ENCODE data around the gene SFSWAP.
"Not testable (repeated sequence)": the region's sequence is repeated elsewhere in the genome, so short reads cannot be mapped to it uniquely, and the experiment has no call there.

Gene SFSWAP

DNA sequence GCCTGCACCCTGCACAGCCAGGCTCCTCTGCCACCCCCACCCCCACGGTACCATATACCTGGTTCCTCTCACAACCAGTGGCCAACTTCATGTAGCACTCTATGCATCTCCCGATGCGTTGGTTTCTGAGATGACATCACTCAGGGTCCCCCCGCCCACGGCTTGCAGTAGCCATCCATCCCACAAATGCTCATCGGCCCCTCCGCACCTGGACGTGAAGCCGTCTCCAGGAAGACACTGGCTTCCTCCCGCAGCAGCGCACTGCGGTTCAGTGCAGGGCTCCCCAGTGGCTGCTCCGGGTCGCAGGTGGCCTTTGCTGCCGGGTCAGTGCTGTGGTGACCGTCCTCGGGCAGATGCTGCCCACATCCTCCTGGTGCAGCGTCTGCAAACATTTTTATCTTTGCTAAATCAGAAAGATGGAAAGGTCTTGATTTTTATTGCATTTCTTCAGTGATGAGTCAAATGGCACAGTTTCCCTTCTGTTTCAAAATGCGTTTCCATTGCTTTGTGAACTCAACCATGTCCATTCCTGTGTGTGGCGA, 89.8 kb downstream of the SFSWAP start:
- TF ChIP-seq, protein P1, sequence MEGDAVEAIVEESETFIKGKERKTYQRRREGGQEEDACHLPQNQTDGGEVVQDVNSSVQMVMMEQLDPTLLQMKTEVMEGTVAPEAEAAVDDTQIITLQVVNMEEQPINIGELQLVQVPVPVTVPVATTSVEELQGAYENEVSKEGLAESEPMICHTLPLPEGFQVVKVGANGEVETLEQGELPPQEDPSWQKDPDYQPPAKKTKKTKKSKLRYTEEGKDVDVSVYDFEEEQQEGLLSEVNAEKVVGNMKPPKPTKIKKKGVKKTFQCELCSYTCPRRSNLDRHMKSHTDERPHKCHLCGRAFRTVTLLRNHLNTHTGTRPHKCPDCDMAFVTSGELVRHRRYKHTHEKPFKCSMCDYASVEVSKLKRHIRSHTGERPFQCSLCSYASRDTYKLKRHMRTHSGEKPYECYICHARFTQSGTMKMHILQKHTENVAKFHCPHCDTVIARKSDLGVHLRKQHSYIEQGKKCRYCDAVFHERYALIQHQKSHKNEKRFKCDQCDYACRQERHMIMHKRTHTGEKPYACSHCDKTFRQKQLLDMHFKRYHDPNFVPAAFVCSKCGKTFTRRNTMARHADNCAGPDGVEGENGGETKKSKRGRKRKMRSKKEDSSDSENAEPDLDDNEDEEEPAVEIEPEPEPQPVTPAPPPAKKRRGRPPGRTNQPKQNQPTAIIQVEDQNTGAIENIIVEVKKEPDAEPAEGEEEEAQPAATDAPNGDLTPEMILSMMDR (conservative IDR thresholded peaks at IDR 0.05; ENCODE audit: low read depth, low read length), result no peak
- H3K4me3 ChIP-seq (ENCODE audit: low read depth, low read length), result no peak overlapping the region
- DNase-seq (ENCODE audit: low read depth), result no peak

DNA sequence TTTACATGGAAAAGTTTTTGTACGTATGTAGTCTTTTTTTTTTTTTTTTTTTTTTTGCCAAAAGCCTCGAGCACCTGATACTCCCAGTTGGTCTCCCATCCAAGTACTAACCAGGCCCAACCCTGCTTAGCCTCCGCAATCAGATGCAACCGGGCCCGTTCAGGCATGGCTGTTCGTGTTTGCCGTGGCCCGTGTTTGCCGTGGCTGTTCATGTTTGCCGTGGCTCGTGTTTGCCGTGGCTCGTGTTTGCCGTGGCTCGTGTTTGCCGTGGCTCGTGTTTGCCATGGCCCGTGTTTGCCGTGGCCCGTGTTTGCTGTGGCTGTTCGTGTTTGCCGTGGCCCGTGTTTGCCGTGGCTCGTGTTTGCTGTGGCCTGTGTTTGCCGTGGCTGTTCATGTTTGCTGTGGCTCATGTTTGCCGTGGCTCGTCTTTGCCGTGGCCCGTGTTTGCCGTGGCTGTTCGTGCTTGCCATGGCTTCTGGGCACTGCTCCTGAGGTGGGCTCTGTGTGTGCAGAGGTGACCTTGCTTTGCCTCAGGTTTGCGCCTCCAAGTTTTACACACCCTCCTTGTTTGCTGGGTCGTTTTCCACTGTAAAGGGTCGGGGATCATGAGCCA, 90.5 kb downstream of the SFSWAP start:
- TF ChIP-seq, protein P1 (conservative IDR thresholded peaks at IDR 0.05; ENCODE audit: low read depth, low read length), result no peak
- H3K4me3 ChIP-seq (ENCODE audit: low read depth, low read length), result no peak overlapping the region
- no peak for DNase-seq (ENCODE audit: low read depth)

DNA sequence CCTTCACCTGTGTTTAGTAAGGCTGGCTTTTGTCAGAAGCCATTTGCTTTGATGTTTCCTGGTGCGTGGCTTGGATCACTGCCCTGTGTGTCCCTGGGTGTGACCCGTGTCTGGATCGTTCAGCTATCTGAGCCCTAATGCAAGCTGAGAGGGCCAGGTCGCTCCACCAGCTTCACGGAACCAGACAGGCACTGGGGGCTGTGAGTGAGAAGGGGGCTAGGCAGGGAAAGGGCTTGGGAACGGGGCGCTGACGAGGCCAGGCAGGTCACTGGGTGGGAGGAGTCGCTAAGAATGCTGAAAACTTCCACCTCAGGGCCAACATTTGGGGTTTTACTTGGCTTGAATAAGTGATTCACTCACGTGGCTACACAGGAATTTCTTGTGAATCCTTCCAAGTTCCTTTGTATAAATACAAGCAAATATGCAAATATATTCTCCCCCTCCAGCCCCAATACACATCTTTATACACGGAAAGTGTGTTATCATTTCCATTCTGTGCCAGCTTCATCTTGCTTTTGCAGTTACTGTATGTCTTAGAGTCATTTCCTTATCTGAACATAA, 93.2 kb downstream of the SFSWAP start:
- peak overlapping the region; percentile 20 for H3K4me3 ChIP-seq (ENCODE audit: low read depth, low read length)
- TF ChIP-seq, protein P1 (conservative IDR thresholded peaks at IDR 0.05; ENCODE audit: low read depth, low read length), result no peak
- DNase-seq (ENCODE audit: low read depth), result peak; percentile 65

DNA sequence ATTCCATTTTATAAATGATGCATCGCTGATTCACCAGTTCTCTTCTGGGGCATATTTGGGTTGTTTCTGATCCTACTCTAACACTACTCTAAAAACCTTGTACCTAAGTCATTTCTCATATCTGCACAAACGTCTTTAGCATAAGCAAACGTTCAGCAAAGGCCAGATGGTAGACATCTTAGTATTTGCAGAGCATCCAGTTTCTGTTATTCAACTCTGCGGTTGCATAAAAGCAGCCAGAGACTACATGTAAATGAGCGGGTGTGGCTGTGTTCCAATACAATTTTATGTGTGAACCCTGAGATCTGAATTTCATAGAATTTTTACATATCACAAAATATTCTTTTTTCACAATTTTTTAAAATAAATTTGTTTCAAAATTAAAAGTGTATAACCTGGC, 94.5 kb downstream of the SFSWAP start:
- TF ChIP-seq, protein P1 (conservative IDR thresholded peaks at IDR 0.05; ENCODE audit: low read depth, low read length), result no peak
- DNase-seq (ENCODE audit: low read depth), result no peak
- no peak overlapping the region for H3K4me3 ChIP-seq (ENCODE audit: low read depth, low read length)

DNA sequence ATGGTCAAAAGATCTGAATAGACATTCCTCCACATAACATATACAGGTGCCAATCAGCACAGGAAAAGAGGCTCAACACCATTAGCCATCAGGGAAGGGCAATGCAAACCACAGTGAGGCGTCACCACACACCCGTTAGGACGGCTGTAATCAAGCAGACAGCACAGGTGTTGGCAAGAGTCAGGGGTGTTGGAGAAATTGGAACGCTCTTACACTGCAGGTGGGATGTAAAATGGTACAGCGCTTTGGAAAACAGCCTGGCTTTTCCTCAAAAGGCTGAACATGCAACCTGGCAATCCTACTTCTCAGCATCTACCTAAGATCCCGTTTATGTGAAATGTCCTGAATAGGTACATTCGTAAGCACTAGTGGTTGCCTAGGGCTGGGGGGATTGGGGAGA, 95.8 kb downstream of the SFSWAP start:
- DNase-seq (ENCODE audit: low read depth), result no peak
- no peak overlapping the region for H3K4me3 ChIP-seq (ENCODE audit: low read depth, low read length)
- TF ChIP-seq, protein P1 (conservative IDR thresholded peaks at IDR 0.05; ENCODE audit: low read depth, low read length), result no peak

DNA sequence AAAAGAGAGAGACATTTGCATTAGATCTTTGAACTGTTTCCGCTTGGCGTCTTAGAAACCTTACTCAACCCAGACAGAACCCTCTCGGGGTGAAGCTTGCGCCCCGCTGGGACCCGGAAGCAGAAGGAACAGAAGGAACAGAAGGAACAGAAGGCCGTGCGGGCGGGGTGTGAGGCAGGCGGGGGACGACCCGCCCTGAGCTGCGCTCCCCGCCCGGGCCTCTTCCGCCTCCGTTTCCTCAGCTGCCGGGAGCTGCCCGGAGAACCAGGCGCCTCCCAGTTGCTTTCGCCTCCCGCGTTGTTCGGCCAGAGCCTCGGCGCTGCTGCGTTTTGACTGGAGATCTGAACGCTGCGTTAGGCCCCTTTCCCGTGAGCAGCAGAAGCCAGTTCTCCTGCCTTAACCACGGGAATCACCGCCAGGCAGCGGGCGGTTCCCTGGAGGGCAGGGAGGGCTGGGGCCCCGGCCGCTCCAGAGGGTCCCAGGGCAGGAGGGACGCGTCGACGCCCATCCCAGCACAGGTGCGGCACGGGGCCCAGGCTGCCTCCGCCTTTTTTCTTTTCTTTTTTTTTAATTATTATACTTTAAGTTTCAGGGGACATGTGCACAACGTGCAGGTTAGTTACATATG, 98.0 kb downstream of the SFSWAP start:
- peak; percentile 47 for DNase-seq (ENCODE audit: low read depth)
- H3K4me3 ChIP-seq (ENCODE audit: low read depth, low read length), result peak overlapping the region; percentile 41
- TF ChIP-seq, protein P1 (conservative IDR thresholded peaks at IDR 0.05; ENCODE audit: low read depth, low read length), result no peak

DNA sequence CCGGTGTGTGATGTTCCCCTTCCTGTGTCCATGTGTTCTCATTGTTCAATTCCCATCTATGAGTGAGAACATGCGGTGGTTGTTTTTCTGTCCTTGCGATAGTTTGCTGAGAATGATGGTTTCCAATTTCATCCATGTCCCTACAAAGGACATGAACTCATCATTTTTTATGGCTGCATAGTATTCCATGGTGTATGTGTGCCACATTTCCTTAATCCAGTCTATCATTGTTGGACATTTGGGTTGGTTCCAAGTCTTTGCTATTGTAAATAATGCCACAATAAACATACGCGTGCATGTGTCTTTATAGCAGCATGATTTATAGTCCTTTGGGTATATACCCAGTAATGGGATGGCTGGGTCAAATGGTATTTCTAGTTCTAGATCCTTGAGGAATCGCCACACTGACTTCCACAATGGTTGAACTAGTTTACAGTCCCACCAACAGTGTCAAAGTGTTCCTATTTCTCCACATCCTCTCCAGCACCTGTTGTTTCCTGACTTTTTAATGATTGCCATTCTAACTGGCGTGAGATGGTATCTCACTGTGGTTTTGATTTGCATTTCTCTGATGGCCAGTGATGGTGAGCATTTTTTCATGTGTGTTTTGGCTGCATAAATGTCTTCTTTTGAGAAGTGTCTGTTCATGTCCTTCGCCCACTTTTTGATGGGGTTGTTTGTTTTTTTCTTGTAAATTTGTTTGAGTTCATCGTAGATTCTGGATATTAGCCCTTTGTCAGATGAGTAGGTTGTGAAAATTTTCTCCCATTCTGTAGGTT, 98.8 kb downstream of the SFSWAP start:
- not testable (repeated sequence) for H3K4me3 ChIP-seq (ENCODE audit: low read depth, low read length); DNase-seq (ENCODE audit: low read depth)
